Mucosa of gallbladder (tissue), 1 donor: ENCODE results near the gene JPT2. TPM values are rescaled to one million over a fixed set of nuclear protein-coding genes. Genes with fewer than 3 reads are reported as not detected.

Experiments
- DNase-seq: peaks from one replicate; pipeline ENCODE4 v3.0.0-alpha.2; 2020; ENCODE audit warnings: low spot score
- total RNA-seq: library from RNA; stranded (reverse); gene quantifications from one replicate; pipeline ENCODE4 v1.2.1, GENCODE V29; 2021
- donor health status: DM: no; HTN: no; CAD: no.

JPT2 gene
- total RNA-seq, 1 donor from 2014 or later, result 62.7 TPM

- DNase-seq, result no peak
These were observed 26.1 kb upstream of the JPT2 start for GRCh38 chr16:1651974-1652312.

GRCh38 chr16:1653023-1653422, 25.1 kb upstream of the JPT2 start:
- no peak for DNase-seq

DNA sequence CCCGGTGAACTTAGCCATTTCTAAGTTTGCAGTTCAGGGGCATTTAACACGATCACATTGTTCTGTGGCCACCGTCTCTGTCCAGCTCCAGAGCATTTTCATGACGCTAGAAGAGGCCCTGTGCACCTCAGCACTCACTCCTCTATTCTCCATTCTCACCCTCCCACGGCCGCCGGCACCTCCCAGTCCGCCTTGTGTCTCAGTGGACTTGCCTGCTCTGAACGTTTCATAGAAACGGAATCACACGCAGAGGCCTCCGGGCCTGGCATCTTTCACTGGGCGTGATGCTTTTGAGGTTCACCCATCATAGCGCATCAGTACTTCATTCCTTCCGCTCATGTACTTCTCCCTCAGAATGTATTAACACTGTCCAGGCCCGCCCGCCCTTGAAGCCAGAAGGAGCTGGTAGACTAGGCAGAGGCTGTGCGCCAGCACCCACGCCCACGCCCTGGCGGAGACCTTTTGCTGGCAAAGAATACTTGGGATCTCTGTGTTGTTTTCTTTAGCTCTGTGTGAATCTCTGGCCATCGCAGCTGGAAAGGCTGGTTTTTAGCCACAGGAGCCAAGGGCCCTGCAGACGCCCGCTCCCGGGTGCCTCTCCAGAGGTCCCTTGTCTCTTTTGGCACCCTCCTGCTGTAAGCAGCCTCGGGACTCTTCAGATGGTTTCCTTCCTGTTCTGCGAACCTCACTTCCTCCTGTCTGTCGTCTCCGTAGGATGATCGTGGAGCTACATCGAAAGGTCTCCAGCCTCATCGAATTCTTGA, 23.4 kb upstream of the JPT2 start:
- no peak for DNase-seq

DNA sequence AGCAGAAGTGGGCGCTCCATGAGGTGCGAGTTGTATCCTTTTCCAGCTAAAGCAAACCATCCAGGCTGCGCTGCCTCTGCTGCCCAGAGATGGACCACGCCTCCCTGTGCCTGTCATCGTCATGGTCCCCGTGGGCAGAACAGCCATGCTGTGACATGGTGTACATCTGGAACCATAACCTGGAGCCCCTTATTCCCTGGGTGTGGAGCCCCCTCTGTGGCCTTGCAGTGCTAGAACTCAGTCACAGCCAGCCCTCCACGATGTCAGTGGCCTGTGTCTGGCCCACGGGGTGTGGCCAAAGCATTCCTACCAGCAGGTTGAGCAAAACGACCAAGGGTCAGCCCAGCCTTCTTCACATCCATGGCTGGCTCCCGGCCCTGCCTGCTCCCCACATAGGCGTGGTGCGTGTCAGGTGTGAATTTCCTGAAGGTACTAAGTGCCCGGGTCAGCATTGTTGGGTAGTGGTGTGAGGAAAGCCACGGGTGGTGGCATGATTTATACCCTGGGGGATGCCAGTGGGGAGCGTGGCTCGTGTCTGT, 22.7 kb upstream of the JPT2 start:
- DNase-seq, result no peak

GRCh38 chr16:1655909-1656807, 21.9 kb upstream of the JPT2 start:
- DNase-seq, result no peak

DNA sequence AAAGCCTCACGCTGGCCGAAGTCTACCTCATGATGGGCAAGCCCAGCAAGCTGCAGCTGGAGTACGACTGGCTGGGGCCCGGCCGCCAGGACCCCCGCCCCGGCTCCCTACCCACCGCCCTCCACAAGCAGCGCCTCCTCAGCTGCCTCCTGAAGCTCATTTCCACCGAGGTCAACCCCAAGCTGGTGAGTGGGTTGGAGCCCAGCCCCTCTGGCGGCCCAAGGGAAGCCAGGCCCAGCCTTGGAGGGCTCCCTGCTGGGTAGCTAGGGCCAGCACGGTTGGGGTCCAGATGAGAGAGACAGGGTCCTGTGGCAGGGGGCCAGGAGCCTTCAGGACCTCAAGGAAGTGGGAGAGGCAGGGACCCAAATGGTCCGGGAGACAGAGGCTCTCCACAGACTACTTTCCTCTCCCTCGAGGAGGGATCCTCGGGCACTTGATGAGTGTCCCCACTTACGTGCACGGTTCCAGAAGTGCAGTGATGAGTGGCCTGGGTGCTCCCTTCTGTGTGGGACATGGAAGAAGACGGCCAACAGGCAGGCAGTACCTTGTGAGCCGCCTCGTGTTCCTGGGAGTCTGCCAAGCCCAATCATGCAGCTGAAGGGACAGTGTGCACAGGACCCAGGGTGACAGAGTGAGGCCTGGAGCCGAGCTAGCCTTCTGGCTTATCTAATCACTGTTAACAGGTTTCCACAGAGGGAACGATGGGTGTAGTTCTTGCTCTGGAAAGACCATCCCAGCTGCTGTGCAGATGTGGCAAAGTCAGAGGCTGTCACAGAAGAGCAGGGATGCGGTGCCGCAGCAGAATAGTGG, 21.1 kb upstream of the JPT2 start:
- no peak for DNase-seq

- DNase-seq, result no peak
These were observed 20.2 kb upstream of the JPT2 start for GRCh38 chr16:1657841-1658240.

DNA sequence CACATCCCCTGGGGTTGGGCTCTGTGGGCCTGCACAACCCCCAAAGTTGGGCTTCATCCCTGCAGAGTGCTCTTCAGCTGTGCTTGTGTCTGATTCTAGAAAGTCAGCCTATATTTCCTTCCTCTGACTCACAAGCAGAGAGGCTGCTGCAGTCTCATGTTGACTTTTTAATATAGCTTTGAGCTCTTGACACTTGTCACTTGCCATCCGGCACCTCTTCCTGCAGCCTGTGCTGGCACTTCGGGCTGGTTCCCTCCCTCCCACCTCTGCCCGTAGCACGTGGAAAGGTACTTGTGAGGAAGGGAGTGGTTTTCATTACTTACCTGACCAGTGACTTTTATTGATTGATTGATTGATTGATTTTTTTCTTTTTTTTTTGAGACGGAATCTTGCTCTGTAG, 19.0 kb upstream of the JPT2 start:
- DNase-seq, result no peak

DNA sequence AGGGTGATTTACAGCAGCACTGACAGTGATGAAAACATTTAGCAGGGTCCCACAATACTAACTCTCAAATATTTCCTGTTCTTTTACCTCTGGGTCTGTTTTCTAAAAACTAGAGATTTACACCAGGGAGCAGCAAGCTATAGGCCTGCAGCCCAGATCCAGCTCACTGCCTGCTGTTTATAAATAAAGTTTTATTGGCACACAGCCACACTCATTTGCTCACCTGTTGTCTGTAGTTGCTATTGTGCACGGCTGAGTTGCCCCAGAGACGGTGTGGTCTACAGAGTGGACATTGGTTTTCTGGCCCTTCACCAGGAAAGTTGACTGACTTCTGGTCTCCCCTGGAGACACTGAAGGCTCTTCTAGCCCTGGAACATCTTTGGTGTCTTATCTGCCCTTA, 16.3 kb upstream of the JPT2 start:
- no peak for DNase-seq

DNA sequence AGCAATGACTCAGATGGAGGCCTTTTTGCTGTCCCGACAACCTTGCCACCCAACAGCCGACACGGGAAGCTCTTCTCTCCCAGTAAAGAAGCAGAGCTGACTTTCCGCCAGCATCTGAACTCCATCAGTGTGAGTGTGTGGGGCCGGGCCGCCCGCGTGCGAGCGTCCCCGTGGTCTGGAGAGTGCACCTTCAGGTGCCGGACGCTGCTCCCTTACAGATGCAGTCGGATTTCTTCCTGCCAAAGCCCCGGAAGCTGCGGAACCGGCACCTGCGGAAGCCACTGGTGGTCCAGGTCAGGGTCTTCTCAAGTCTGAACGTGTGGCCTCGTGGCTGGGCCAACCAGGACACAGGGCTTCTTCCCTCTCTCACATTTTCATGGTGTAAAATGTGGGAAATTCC, 15.5 kb upstream of the JPT2 start:
- no peak for DNase-seq

- DNase-seq, result no peak
These were observed 12.2 kb upstream of the JPT2 start for GRCh38 chr16:1665829-1666228.

DNA sequence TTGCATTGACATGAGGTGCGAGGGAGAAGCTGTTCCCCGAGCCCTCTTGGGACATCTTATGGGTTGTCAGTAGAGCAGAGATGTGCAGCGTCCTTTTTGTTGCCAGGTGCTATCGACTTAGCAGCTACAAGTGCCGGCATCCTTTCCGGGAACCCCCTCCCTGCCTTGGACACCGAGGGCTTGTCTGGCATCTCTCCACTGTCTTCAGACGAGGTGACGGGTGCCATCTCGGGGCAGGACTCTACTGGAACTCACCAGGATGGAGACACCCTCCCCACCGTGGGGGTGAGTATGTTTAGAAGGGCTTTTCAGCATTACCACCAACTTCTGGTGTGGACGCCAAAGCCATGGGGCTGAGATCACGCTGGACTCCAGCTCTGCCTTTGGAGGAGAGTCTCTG, 11.8 kb upstream of the JPT2 start:
- no peak for DNase-seq

DNA sequence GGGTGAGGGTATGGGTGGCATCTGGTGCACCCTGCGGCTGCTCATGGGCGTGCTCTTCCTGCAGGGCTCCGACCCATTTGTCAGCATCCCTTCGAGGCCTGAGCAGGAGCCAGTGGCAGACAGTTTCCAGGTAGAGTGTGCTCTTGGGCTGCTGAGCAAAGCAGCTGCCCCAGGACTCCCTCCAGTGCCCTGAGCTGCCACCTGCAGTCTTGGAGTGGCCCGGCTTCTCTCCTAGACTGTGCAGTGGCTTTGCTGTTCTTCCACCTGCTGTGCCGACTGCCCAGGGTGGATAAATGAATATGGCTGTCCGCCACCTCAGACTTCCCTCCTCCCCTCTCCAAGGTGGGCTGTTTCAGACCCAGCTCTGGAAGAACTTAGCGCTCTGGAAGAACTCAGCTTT, 10.8 kb upstream of the JPT2 start:
- DNase-seq, result no peak

GRCh38 chr16:1667916-1668315, 10.2 kb upstream of the JPT2 start:
- no peak for DNase-seq

DNA sequence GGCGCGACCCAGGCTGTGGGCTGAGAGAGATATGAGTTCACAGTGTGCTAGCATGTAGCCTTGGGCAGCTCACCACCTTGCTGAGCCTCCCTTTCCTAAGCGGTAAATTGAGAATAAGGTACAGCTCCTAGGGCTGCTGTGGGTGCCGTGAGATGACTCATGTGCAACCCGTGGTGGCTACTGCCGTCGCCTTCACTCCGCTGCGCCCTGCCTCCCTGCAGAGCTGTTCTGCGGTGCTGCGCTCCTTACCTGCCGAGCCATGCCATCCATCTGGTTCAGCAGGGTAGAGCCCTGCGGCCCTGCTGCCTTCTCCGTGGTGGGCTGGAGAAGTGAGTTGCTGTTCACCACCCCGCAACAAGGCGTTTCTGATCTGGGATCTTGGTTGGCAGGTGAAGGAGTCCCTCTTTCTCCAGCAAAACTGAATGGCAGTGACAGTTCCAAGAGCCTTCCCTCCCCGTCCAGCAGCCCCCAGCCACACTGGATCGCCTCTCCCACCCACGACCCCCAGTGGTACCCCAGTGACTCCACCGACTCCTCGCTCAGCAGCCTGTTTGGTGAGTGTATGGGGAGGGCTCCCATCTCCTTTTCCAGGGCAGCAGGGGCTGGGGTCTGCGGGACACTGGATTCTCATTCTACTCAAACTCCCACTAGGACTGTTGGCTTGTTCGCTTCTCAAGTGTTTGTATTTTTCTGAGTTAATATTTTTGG, 9.3 kb upstream of the JPT2 start:
- DNase-seq, result no peak

DNA sequence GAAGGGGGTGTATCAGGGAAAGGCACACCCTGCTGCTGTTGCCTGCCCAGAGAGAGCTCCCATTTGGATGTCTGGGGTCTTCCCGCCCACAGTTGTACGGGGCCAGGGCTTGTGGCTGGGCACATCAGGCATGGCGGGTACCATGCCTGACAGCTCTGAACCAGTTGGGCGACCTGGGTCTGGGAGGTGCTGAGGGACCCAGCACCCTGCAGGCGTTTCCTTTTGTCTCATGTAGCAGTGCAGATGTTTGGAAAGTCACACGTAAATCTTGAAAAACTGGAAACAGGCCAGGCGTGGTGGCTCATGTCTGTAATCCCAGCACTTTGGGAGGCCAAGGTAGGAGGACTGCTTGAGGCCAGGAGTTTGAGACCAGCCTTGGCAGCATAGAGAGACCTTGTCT, 8.4 kb upstream of the JPT2 start:
- DNase-seq, result no peak

DNA sequence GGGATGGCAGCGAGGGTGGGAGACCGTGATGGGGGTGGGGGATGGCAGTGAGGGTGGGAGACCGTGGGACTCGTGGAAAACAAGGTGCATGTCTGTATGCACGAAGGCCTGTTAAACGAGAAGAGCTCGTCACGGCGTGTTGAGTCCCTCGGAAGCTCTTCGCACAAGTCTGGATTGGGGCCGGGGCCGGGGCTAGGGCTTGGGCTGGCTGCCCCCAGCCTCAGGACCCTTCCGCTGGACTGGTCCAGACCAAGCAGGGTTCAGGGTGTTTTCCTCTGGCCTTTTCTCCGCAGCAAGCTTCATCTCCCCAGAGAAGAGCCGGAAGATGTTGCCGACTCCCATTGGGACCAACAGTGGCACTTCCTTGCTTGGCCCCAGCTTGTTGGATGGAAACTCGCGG, 7.7 kb upstream of the JPT2 start:
- no peak for DNase-seq

- no peak for DNase-seq
These were observed 7.2 kb upstream of the JPT2 start for GRCh38 chr16:1670866-1671265.

DNA sequence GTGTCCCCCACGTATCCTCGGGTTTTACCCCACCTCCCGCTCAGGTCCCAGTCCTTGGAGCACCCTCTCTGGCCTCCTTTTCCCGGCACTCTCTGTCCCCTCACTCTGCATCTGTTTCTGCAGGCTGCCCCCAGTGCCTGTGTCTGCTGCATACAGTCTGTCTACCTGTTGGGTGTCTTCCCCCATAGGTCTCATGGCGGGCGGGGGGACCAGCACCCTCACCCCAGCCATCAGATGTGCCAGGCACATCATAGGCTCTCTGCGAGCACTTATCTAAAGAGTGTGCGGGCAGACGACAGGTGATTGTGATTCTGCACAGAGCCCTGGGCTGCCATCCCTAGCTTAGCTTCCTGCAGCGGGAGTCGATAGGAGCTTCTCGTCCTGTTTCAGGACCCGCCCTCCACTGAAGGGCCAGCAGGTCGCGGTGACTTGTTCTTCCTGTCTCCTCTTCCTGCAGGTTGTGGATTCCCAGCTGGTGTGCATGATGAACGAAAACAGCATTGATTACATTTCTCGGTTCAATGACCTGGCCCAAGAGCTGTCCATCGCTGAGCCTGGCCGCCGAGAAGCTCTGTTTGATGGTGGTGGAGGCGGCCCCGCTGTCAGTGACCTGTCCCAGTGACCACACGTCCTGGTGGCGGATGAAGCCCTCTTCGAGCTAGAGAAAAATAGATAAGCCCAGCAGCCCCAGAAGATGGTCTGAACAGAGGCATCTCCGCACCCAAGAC, 4.5 kb upstream of the JPT2 start:
- no peak for DNase-seq

GRCh38 chr16:1674306-1674705, 3.8 kb upstream of the JPT2 start:
- no peak for DNase-seq
